GM19372 (cell line): ENCODE results near the gene AMBN.
A peak's percentile ranks its signal among the peaks of the same experiment; 100 is the strongest.
"Not testable (repeated sequence)": the region's sequence is repeated elsewhere in the genome, so short reads cannot be mapped to it uniquely, and the experiment has no call there.

ENCODE experiments used
- ATAC-seq: cut with Tn5 transposase; IDR thresholded peaks from one replicate; pipeline ENCODE4 v1.9.1; 2021; ENCODE audit warnings: mild to moderate bottlenecking, low read depth, moderate library complexity; ENCODE audit not compliant: unreplicated experiment

Gene AMBN

GRCh38 chr4:70607334-70607853 is 15.3 kb downstream of the AMBN start:
- ATAC-seq, result no peak

- ATAC-seq, result no peak
Observed at GRCh38 chr4:70608324-70608723, 16.3 kb downstream of the AMBN start.

- peak; percentile 66 for ATAC-seq
Observed at GRCh38 chr4:70613306-70614183, 21.5 kb downstream of the AMBN start.

GRCh38 chr4:70614184-70614555 is 22.1 kb downstream of the AMBN start:
- no peak for ATAC-seq

- ATAC-seq, result no peak
Observed at GRCh38 chr4:70619288-70619687, 27.2 kb downstream of the AMBN start.

- no peak for ATAC-seq
Observed at GRCh38 chr4:70619778-70620177, 27.7 kb downstream of the AMBN start.

GRCh38 chr4:70623323-70623722 is 31.3 kb downstream of the AMBN start:
- ATAC-seq, result no peak

GRCh38 chr4:70624226-70624793 is 32.3 kb downstream of the AMBN start:
- no peak for ATAC-seq

- no peak for ATAC-seq
Observed at GRCh38 chr4:70627620-70628019, 35.6 kb downstream of the AMBN start.

GRCh38 chr4:70628444-70628843 is 36.4 kb downstream of the AMBN start, which contains the start of gene ENAM:
TSS of gene ENAM (plus strand) at chr4:70628744. CDS start at chr4:70629501, 757 bp downstream.
- ATAC-seq, result no peak

GRCh38 chr4:70629469-70630090 is 37.5 kb downstream of the AMBN start:
- no peak for ATAC-seq

- ATAC-seq, result no peak
Observed at GRCh38 chr4:70630162-70630561, 38.1 kb downstream of the AMBN start.

GRCh38 chr4:70632028-70632427 is 40.0 kb downstream of the AMBN start:
- ATAC-seq, result no peak

- ATAC-seq, result no peak
Observed at GRCh38 chr4:70634482-70634881, 42.4 kb downstream of the AMBN start.

GRCh38 chr4:70637239-70637913 is 45.3 kb downstream of the AMBN start:
- peak; percentile 39 for ATAC-seq

GRCh38 chr4:70640192-70640591 is 48.1 kb downstream of the AMBN start:
- ATAC-seq, result no peak

GRCh38 chr4:70650741-70651140 is 58.7 kb downstream of the AMBN start:
- ATAC-seq, result not testable (repeated sequence)

- ATAC-seq, result no peak
Observed at GRCh38 chr4:70651864-70652506, 59.9 kb downstream of the AMBN start.

GRCh38 chr4:70654605-70655011 is 62.6 kb downstream of the AMBN start:
- no peak for ATAC-seq
